ENCODE measurements around the gene SLC22A25.

- no peak for TF ChIP-seq CTCF (IDR thresholded peaks at IDR 0.05; ENCODE audit: low read depth, low read length, poor library complexity, severe bottlenecking)
- TF ChIP-seq EZH2phosphoT487 (IDR thresholded peaks at IDR 0.05; ENCODE audit: borderline replicate concordance, low read length), result no peak
Observed at GRCh38 chr11:63237413-63237812, 6.0 kb downstream of the SLC22A25 start.

Measured in DOHH2 (cell line).